Esophagus muscularis mucosa (tissue), 4 donors: ENCODE results near the gene ME3. TPM values are rescaled to one million over a fixed set of nuclear protein-coding genes. Genes with fewer than 3 reads are reported as not detected.

Source experiments
- DNase-seq: peaks from one replicate; pipeline ENCODE4 v3.0.0-alpha.2; 2017; ENCODE audit errors: extremely low spot score
- H3K27ac ChIP-seq, 4 donors: fragments of 200-600 bp; sonication (generic); replicated peaks in 1 of 4; 1 replicate in 3 of 4; 2 replicates in 1 of 4; pipeline ENCODE4 v1.5.1; 2016 to 2019; ENCODE audit warnings: mild to moderate bottlenecking in 1 of 4
- H3K27me3 ChIP-seq, 4 donors: fragments of 200-600 bp; sonication (generic); one replicate each; pipeline versions ENCODE4 v1.5.1 to v1.6.0; 2016 to 2019
- H3K36me3 ChIP-seq, 4 donors: fragments of 200-600 bp; sonication (generic); one replicate each; pipeline ENCODE4 v1.5.1; 2016 to 2019
- H3K4me1 ChIP-seq, 4 donors: fragments of 200-600 bp; sonication (generic); one replicate each; pipeline ENCODE4 v1.5.1; 2016 to 2019
- H3K4me3 ChIP-seq, 4 donors: fragments of 200-600 bp; sonication (generic); 1 replicate in 2 of 4; 2 replicates in 2 of 4; pipeline ENCODE4 v1.5.1; 2016 to 2019; ENCODE audit warnings: mild to moderate bottlenecking in 4 of 4, moderate library complexity in 1 of 4
- H3K9me3 ChIP-seq, 4 donors: fragments of 200-600 bp; sonication (generic); 1 replicate in 3 of 4; 2 replicates in 1 of 4; pipeline ENCODE4 v1.5.1; 2016 to 2019
- CTCF ChIP-seq, 3 experiments: fragments of 200-600 bp in 2 of 3; fragments of 450-650 bp in 1 of 3; sonication (generic) in 2 of 3; IDR thresholded peaks; one replicate each; pipeline ENCODE4 v1.5.1; 2017 to 2019; ENCODE audit warnings: antibody characterized with exemption in 3 of 3, mild to moderate bottlenecking in 2 of 3, moderate library complexity in 1 of 3
- EP300 ChIP-seq: sonication (generic); formaldehyde crosslinking; IDR thresholded peaks from one replicate; pipeline ENCODE4 v1.6.1; 2017; ENCODE audit warnings: antibody characterized with exemption
- POLR2A ChIP-seq: fragments of 450-650 bp; IDR thresholded peaks from one replicate; pipeline ENCODE4 v1.6.1; 2017; ENCODE audit warnings: antibody characterized with exemption, moderate library complexity, mild to moderate bottlenecking, low read depth
- POLR2AphosphoS5 ChIP-seq, 2 donors: sonication (generic); formaldehyde crosslinking; IDR thresholded peaks; one replicate each; pipeline ENCODE4 v1.6.1; 2017; ENCODE audit warnings: antibody characterized with exemption in 2 of 2
- WGBS: methylation state at CpG from one replicate; pipeline ENCODE4 v1.1.5; 2018; 5-methylcytosine and 5-hydroxymethylcytosine counted together
- intact Hi-C: fragments of 100-400 bp; cut with DNase I; formaldehyde crosslinking; loops from one replicate; pipeline ENCODE4 v1.15.1; 2023
- total RNA-seq, 4 donors: library from RNA; depleted of rRNA; stranded (reverse); fragments of >200 nt; gene quantifications; one replicate each; pipeline versions ENCODE4 v1.1.0 to v1.2.1, GENCODE V29; 2016

The ME3 gene
- total RNA-seq, 4 donors from 2014 or later, result 20.4 to 50.1 (median 26.2) TPM

- intact Hi-C loops, result no loop called here
- DNase-seq, result no peak
- no peaks in the 10 kb centered on the region for H3K36me3 ChIP-seq
- H3K9me3 ChIP-seq, result peaks cover 0 to 11% (median 5%) of the 10 kb centered on the region in 4 donors
- H3K27me3 ChIP-seq, result no peaks in the 10 kb centered on the region
- WGBS, result 95% methylated on average over 1 of the region's 1 CpG
- no peak overlapping the region for H3K4me3 ChIP-seq
- H3K27ac ChIP-seq, result no peak overlapping the region
- H3K4me1 ChIP-seq, result no peaks in the 10 kb centered on the region
- TF ChIP-seq POLR2AphosphoS5 (IDR thresholded peaks at IDR 0.05), result no peak
- no peak for TF ChIP-seq EP300
- TF ChIP-seq CTCF (IDR thresholded peaks at IDR 0.05), result no peak
- no peak for TF ChIP-seq POLR2A
Observed at GRCh38 chr11:86718999-86719398, 46.6 kb upstream of the ME3 start.

- DNase-seq, result no peak
- no peak overlapping the region for H3K4me3 ChIP-seq
- intact Hi-C loops, result no loop called here
- TF ChIP-seq CTCF (IDR thresholded peaks at IDR 0.05), result no peak
- no peak for TF ChIP-seq POLR2AphosphoS5 (IDR thresholded peaks at IDR 0.05)
- TF ChIP-seq EP300, result no peak
- TF ChIP-seq POLR2A, result no peak
- H3K36me3 ChIP-seq, result no peaks in the 10 kb centered on the region
- WGBS, result 65% methylated on average over 1 of the region's 1 CpG
- peaks cover 0 to 11% (median 5%) of the 10 kb centered on the region in 4 donors for H3K9me3 ChIP-seq
- H3K27me3 ChIP-seq, result no peaks in the 10 kb centered on the region
- H3K27ac ChIP-seq, result no peak overlapping the region
- H3K4me1 ChIP-seq, result no peaks in the 10 kb centered on the region
Observed at GRCh38 chr11:86718521-86718920, 46.1 kb upstream of the ME3 start.

GRCh38 chr11:86717817-86718501, 45.5 kb upstream of the ME3 start:
- Histone ChIP-seq H3K27ac (no peak overlapping the region), H3K36me3 (no peaks in the 10 kb centered on the region), H3K27me3 (no peaks in the 10 kb centered on the region), H3K9me3 (peaks cover 0 to 11% (median 3%) of the 10 kb centered on the region in 4 donors), H3K4me3 (no peak overlapping the region), H3K4me1 (no peaks in the 10 kb centered on the region)
- 92% methylated on average over 3 of the region's 3 CpGs for WGBS
- TF ChIP-seq EP300 (no peak), CTCF (IDR thresholded peaks at IDR 0.05) (no peak), POLR2AphosphoS5 (IDR thresholded peaks at IDR 0.05) (no peak), POLR2A (no peak)
- intact Hi-C loops, result no loop called here
- no peak for DNase-seq

GRCh38 chr11:86715611-86716010, 43.2 kb upstream of the ME3 start:
- no peak overlapping the region for H3K27ac ChIP-seq
- no peaks in the 10 kb centered on the region for H3K36me3 ChIP-seq
- H3K9me3 ChIP-seq, result no peaks in the 10 kb centered on the region
- no peaks in the 10 kb centered on the region for H3K27me3 ChIP-seq
- no peak for DNase-seq
- H3K4me3 ChIP-seq, result no peak overlapping the region
- intact Hi-C loops, result no loop called here
- 94% methylated on average over 3 of the region's 3 CpGs for WGBS
- no peak for TF ChIP-seq POLR2AphosphoS5 (IDR thresholded peaks at IDR 0.05)
- TF ChIP-seq CTCF (IDR thresholded peaks at IDR 0.05), result no peak
- TF ChIP-seq EP300, result no peak
- TF ChIP-seq POLR2A, result no peak
- no peaks in the 10 kb centered on the region for H3K4me1 ChIP-seq

GRCh38 chr11:86713552-86713951, 41.1 kb upstream of the ME3 start:
- intact Hi-C loops, result no loop called here
- TF ChIP-seq CTCF (IDR thresholded peaks at IDR 0.05) (no peak), POLR2A (no peak)
- WGBS, result 96% methylated on average over 5 of the region's 5 CpGs

More at GRCh38 chr11:86713552-86713951, 41.1 kb upstream of the ME3 start:
- H3K27ac ChIP-seq, result no peak overlapping the region
- H3K4me3 ChIP-seq, result no peak overlapping the region
- H3K27me3 ChIP-seq, result no peaks in the 10 kb centered on the region
- no peaks in the 10 kb centered on the region for H3K9me3 ChIP-seq
- H3K4me1 ChIP-seq, result no peaks in the 10 kb centered on the region
- no peaks in the 10 kb centered on the region for H3K36me3 ChIP-seq
- no peak for DNase-seq
